GM12865 (cell line): ENCODE data around the gene ADGRV1.

Experiments
- DNase-seq: peaks from one replicate; pipeline ENCODE4 v3.0.0; 2010; ENCODE audit warnings: low read depth
- H3K4me3 ChIP-seq: 2 replicates; pipeline ENCODE4 v1.5.1; 2011; ENCODE audit warnings: mild to moderate bottlenecking, low read depth, low read length, control low read depth
- CTCF ChIP-seq: IDR thresholded peaks from 2 replicates; pipeline ENCODE4 v1.5.1; 2011; ENCODE audit warnings: low read length, control low read depth, low read depth, inconsistent platforms; ENCODE audit not compliant: insufficient read depth; ENCODE audit errors: missing control alignments

Gene ADGRV1

GRCh38 chr5:90878549-90879196 is 320.1 kb downstream of the ADGRV1 start:
- H3K4me3 ChIP-seq = no peak overlapping the region
- no peak for DNase-seq
- no peak for TF ChIP-seq CTCF

- no peak overlapping the region for H3K4me3 ChIP-seq
- no peak for TF ChIP-seq CTCF
- DNase-seq = no peak
Measured at GRCh38 chr5:90881626-90882150, 323.1 kb downstream of the ADGRV1 start.

- no peak overlapping the region for H3K4me3 ChIP-seq
- TF ChIP-seq CTCF = no peak
- no peak for DNase-seq
Measured at GRCh38 chr5:90882448-90882847, 323.9 kb downstream of the ADGRV1 start.

DNA sequence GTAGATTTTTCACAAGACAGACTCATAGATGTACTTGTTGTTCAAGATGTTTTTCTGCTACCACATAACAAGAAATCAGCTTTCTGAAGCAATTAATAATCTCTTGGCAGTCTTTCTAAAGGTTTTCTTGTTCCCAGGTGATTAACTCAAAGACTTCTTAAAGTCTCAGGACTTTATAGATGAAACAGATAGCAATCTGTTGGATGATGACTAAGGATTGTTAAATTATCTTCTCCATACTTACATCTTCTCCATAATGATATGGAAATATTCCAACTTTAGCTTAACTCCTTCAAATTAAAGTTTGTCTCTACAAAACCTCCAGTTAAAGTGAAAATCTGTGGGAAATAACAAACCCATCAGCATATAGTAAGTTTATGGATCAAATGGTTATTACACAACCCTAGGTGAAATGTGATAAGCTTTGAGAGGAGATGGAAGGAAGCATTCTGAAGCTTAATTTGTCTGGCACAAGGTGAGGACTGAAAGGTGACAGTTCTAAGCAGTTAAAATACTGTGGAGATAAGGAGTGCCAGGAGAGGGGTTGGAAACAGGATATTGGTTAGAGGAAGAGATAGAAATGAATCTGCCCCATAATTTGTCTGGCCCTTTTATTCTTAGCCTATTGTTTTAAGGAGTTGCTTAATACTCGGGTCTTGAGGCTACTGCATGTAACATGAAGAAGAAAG is 326.7 kb downstream of the ADGRV1 start:
- TF ChIP-seq CTCF = no peak
- H3K4me3 ChIP-seq = no peak overlapping the region

DNA sequence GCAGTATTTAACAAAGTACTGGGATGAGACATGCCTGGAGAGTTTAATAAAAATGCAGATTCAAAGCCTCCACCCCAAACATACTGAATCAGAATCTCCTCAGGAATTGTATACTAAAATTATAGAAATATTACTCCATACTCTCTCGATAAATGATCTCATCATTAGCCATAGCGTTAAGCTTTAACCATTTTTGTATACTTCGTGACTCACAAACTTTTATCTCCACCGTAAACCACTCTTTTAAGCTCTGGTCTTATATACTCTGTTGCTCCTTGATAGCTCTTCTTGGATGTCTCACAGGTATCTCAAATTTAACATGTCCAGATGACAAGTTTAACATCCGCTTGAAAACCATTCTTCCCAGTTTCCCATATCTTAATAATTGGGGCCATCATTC is 327.8 kb downstream of the ADGRV1 start:
- no peak for TF ChIP-seq CTCF
- DNase-seq = no peak
- no peak overlapping the region for H3K4me3 ChIP-seq

More for the DNA sequence above, 326.7 kb downstream of the ADGRV1 start:
- DNase-seq = no peak

DNA sequence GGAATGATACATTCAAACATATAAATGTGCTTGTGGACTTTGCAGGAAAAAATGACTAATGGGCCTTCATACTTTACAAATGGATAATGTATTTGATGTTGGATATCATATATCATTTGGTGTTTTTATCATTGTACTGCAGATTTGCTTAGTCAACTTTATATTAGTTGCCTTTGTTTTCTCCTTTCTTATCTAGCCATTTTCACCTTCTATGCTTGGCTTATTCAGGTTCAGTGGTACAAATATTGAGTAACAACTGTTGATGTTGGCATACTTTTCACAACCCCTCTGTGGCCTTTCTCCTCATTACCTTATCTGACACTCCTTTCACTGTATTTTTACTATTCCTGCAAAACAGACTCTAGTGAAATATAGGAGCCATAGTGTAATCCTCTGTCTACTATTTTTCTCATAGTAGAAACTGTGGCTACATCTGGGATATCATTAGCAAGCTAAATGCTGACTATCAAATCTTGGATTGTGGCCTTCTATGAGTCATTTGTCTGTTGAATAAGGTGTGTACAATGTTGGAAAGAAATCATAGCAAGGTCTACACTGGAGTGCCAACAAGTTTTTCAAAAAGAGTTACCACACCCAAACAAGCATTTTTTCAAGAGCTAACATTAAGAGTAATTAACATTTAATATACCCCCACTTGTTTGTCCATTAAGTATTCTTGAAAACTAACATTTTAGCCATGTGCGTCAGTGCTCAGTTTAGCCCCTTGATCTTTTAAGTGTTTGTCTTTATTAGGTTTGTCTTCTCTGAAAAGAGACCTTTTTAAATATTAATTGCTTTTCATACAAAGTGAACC is 330.1 kb downstream of the ADGRV1 start:
- no peak overlapping the region for H3K4me3 ChIP-seq
- no peak for DNase-seq
- TF ChIP-seq CTCF = no peak
